ENCODE results near the gene HSF5. TPM values are rescaled to one million over a fixed set of nuclear protein-coding genes. Genes with fewer than 3 reads are reported as not detected.

HSF5 gene
- total RNA-seq, 2 experiments from 2014 or later, result 2.6 to 3.1 TPM

- Mint-ChIP-seq H3K27me3 (no peaks in the 10 kb centered on the region), H3K9me3 (ENCODE audit: low read depth) (no peaks in the 10 kb centered on the region), H3K27ac (no peak overlapping the region), H3K4me1 (peaks cover 20% of the 10 kb centered on the region), H3K36me3 (ENCODE audit: low read depth) (no peaks in the 10 kb centered on the region), H3K4me3 (no peak overlapping the region)
- CTCF ChIA-PET, result interaction anchor here (0.8 to 1.8 kb wide), 5 partner anchors 16 to 67 kb away, joined by 3 to 5 read pairs (median 4); partner anchors contain the start of gene SUPT4H1
- DNase-seq (no peak), ATAC-seq (no peak)
- intact Hi-C loops (cut with DNase I, micrococcal nuclease), result no loop called here
- POLR2A ChIA-PET, result no interaction called here
These were observed 103.3 kb downstream of the HSF5 start for GRCh38 chr17:58384897-58385296.

- no peak overlapping the region for H3K27ac Mint-ChIP-seq
- POLR2A ChIA-PET, result interaction anchor here (0.6 to 0.7 kb wide), 2 partner anchors 16 to 248 kb away, joined by 3 to 7 read pairs; no protein-coding TSS in a partner anchor
- CTCF ChIA-PET, result interaction anchor here (0.7 to 1.8 kb wide), 7 partner anchors 17 to 134 kb away, joined by 3 to 5 read pairs (median 4); partner anchors contain the start of gene SUPT4H1
- peaks cover 28% of the 10 kb centered on the region for H3K4me1 Mint-ChIP-seq
- no peak for ATAC-seq
- no peak overlapping the region for H3K4me3 Mint-ChIP-seq
- H3K36me3 Mint-ChIP-seq (ENCODE audit: low read depth), result no peaks in the 10 kb centered on the region
- no peak for DNase-seq
- H3K27me3 Mint-ChIP-seq, result no peaks in the 10 kb centered on the region
- intact Hi-C loops (cut with DNase I, micrococcal nuclease), result loop anchor here in 1 of 2 experiments (2.0 kb wide), 1 partner anchor 31 kb away; the partner anchor contains the start of gene SUPT4H1
- H3K9me3 Mint-ChIP-seq (ENCODE audit: low read depth), result no peaks in the 10 kb centered on the region
These were observed 104.2 kb downstream of the HSF5 start for GRCh38 chr17:58383892-58384462.

- H3K9me3 Mint-ChIP-seq (ENCODE audit: low read depth), result no peaks in the 10 kb centered on the region
- no peaks in the 10 kb centered on the region for H3K36me3 Mint-ChIP-seq (ENCODE audit: low read depth)
- no peak overlapping the region for H3K4me3 Mint-ChIP-seq
- DNase-seq, result no peak
- peaks cover 34% of the 10 kb centered on the region for H3K4me1 Mint-ChIP-seq
- H3K27ac Mint-ChIP-seq, result peak overlapping the region; percentile 44
- ChIA-PET CTCF (interaction anchor here (0.8 to 2.0 kb wide), 4 partner anchors 16 to 79 kb away, joined by 3 to 5 read pairs (median 3); no protein-coding TSS in a partner anchor), POLR2A (interaction anchor here (1.3 kb wide), 1 partner anchor 31 kb away, joined by 3 read pairs; the partner anchor contains the start of gene SUPT4H1)
- no peak for ATAC-seq
- intact Hi-C loops (cut with DNase I, micrococcal nuclease), result loop anchor here in 1 of 2 experiments (1.0 to 2.0 kb wide), 2 partner anchors 30 to 34 kb away; partner anchors contain the start of genes RNF43 and SUPT4H1
- H3K27me3 Mint-ChIP-seq, result no peaks in the 10 kb centered on the region
These were observed 105.4 kb downstream of the HSF5 start for GRCh38 chr17:58382872-58383242.

- intact Hi-C loops (cut with DNase I, micrococcal nuclease), result loop anchor here in 1 of 2 experiments (1.0 to 2.0 kb wide), 2 partner anchors 29 to 35 kb away; partner anchors contain the start of genes RNF43 and SUPT4H1
- DNase-seq (no peak), ATAC-seq (peak; percentile 90)
- POLR2A ChIA-PET, result interaction anchor here (0.7 to 1.3 kb wide), 5 partner anchors 30 to 310 kb away, joined by 3 to 7 read pairs (median 3); partner anchors contain the start of genes RAD51C and SUPT4H1
- H3K4me1 Mint-ChIP-seq, result peaks cover 36% of the 10 kb centered on the region
- CTCF ChIA-PET, result interaction anchor here (0.7 to 2.0 kb wide), 9 partner anchors 16 to 78 kb away, joined by 3 to 8 read pairs (median 3); partner anchors contain the start of gene RNF43
- H3K27ac Mint-ChIP-seq, result peak overlapping the region; percentile 44
- no peaks in the 10 kb centered on the region for H3K27me3 Mint-ChIP-seq
- no peaks in the 10 kb centered on the region for H3K36me3 Mint-ChIP-seq (ENCODE audit: low read depth)
- no peak overlapping the region for H3K4me3 Mint-ChIP-seq
- H3K9me3 Mint-ChIP-seq (ENCODE audit: low read depth), result no peaks in the 10 kb centered on the region
These were observed 105.9 kb downstream of the HSF5 start for GRCh38 chr17:58382108-58382871.

- no peak for DNase-seq
- Mint-ChIP-seq H3K27ac (peak overlapping the region; percentile 44), H3K36me3 (ENCODE audit: low read depth) (no peaks in the 10 kb centered on the region), H3K4me3 (no peak overlapping the region), H3K9me3 (ENCODE audit: low read depth) (no peaks in the 10 kb centered on the region), H3K4me1 (peaks cover 36% of the 10 kb centered on the region), H3K27me3 (no peaks in the 10 kb centered on the region)
- intact Hi-C loops (cut with DNase I, micrococcal nuclease), result loop anchor here in 1 of 2 experiments (1.0 to 2.0 kb wide), 2 partner anchors 29 to 36 kb away; partner anchors contain the start of genes RNF43 and SUPT4H1
- POLR2A ChIA-PET, result interaction anchor here (0.7 to 1.3 kb wide), 5 partner anchors 29 to 311 kb away, joined by 3 to 7 read pairs (median 3); partner anchors contain the start of genes RAD51C and SUPT4H1
- no peak for ATAC-seq
- CTCF ChIA-PET, result interaction anchor here (0.6 to 2.0 kb wide), 8 partner anchors 19 to 106 kb away, joined by 3 to 8 read pairs (median 4); partner anchors contain the start of genes HSF5 and RNF43
These were observed 106.8 kb downstream of the HSF5 start for GRCh38 chr17:58381124-58382035.

- no peak for DNase-seq
- ChIA-PET POLR2A (no interaction called here), CTCF (interaction anchor here (1.3 to 2.4 kb wide), 3 partner anchors 37 to 193 kb away, joined by 3 to 13 read pairs (median 8); partner anchors contain the start of gene RNF43)
- intact Hi-C loops (cut with DNase I, micrococcal nuclease), result no loop called here
- Mint-ChIP-seq H3K27me3 (no peaks in the 10 kb centered on the region), H3K36me3 (ENCODE audit: low read depth) (no peaks in the 10 kb centered on the region), H3K9me3 (ENCODE audit: low read depth) (no peaks in the 10 kb centered on the region), H3K27ac (no peak overlapping the region), H3K4me1 (peaks cover 36% of the 10 kb centered on the region), H3K4me3 (no peak overlapping the region)
- no peak for ATAC-seq
These were observed 107.7 kb downstream of the HSF5 start for GRCh38 chr17:58380207-58381123.

- peaks cover 36% of the 10 kb centered on the region for H3K4me1 Mint-ChIP-seq
- no peaks in the 10 kb centered on the region for H3K36me3 Mint-ChIP-seq (ENCODE audit: low read depth)
- intact Hi-C loops (cut with DNase I, micrococcal nuclease), result no loop called here
- ATAC-seq, result no peak
- DNase-seq, result no peak
- CTCF ChIA-PET, result interaction anchor here (1.0 to 2.4 kb wide), 4 partner anchors 21 to 194 kb away, joined by 3 to 13 read pairs (median 6); no protein-coding TSS in a partner anchor
- H3K27ac Mint-ChIP-seq, result peak overlapping the region; percentile 32
- H3K4me3 Mint-ChIP-seq, result no peak overlapping the region
- no peaks in the 10 kb centered on the region for H3K27me3 Mint-ChIP-seq
- H3K9me3 Mint-ChIP-seq (ENCODE audit: low read depth), result no peaks in the 10 kb centered on the region
- POLR2A ChIA-PET, result no interaction called here
These were observed 108.7 kb downstream of the HSF5 start for GRCh38 chr17:58379511-58379824.

- intact Hi-C loops (cut with DNase I, micrococcal nuclease), result no loop called here
- Mint-ChIP-seq H3K27me3 (no peaks in the 10 kb centered on the region), H3K4me1 (peaks cover 36% of the 10 kb centered on the region), H3K36me3 (ENCODE audit: low read depth) (no peaks in the 10 kb centered on the region), H3K4me3 (peak overlapping the region; percentile 18), H3K9me3 (ENCODE audit: low read depth) (no peaks in the 10 kb centered on the region), H3K27ac (peak overlapping the region; percentile 32)
- ChIA-PET POLR2A (interaction anchor here (0.8 to 1.2 kb wide), 2 partner anchors 23 to 29 kb away, joined by 3 read pairs; no protein-coding TSS in a partner anchor), CTCF (interaction anchor here (0.6 to 2.4 kb wide), 10 partner anchors 9 to 195 kb away, joined by 3 to 13 read pairs (median 3); partner anchors contain the start of gene MPO)
- DNase-seq (no peak), ATAC-seq (no peak)
These were observed 109.3 kb downstream of the HSF5 start for GRCh38 chr17:58378733-58379510.

GRCh38 chr17:58377661-58378060 is 110.5 kb downstream of the HSF5 start:
- no peaks in the 10 kb centered on the region for H3K27me3 Mint-ChIP-seq
- POLR2A ChIA-PET, result no interaction called here
- H3K27ac Mint-ChIP-seq, result no peak overlapping the region
- intact Hi-C loops (cut with DNase I, micrococcal nuclease), result no loop called here
- no peaks in the 10 kb centered on the region for H3K36me3 Mint-ChIP-seq (ENCODE audit: low read depth)
- no peak overlapping the region for H3K4me3 Mint-ChIP-seq
- DNase-seq, result no peak
- no peak for ATAC-seq
- H3K9me3 Mint-ChIP-seq (ENCODE audit: low read depth), result no peaks in the 10 kb centered on the region
- CTCF ChIA-PET, result interaction anchor here (2.0 kb wide), 1 partner anchor 23 kb away, joined by 6 read pairs; no protein-coding TSS in a partner anchor
- H3K4me1 Mint-ChIP-seq, result peaks cover 31% of the 10 kb centered on the region

Measured in activated CD4-positive, alpha-beta T cell treated with anti-CD3 and anti-CD28 coated beads for 36 hours (primary cell).